Ovary (tissue), 3 donors: Measurements from ENCODE around the gene HUNK.

Experiments used
- CTCF ChIP-seq, 3 donors: fragments of 450-650 bp in 2 of 3; fragments of 200-600 bp in 1 of 3; IDR thresholded peaks; one replicate each; pipeline versions ENCODE4 v1.5.1 to v1.8.0; 2016 to 2022; ENCODE audit warnings: antibody characterized with exemption in 3 of 3, mild to moderate bottlenecking in 1 of 3
- POLR2A ChIP-seq: fragments of 450-650 bp; IDR thresholded peaks from one replicate; pipeline ENCODE4 v1.6.1; 2017; ENCODE audit warnings: antibody characterized with exemption, mild to moderate bottlenecking, moderate library complexity
- donor health status: DM: no; HTN: no; CAD: no.

GRCh38 chr21:31975491-31975890 is 102.7 kb downstream of the HUNK start:
- no peak for TF ChIP-seq POLR2A
- TF ChIP-seq CTCF (IDR thresholded peaks at IDR 0.05) = no peak
